HepG2 (cell line): ENCODE data around the gene CYP21A2.

ENCODE experiments used
- MXI1 ChIP-seq: IDR thresholded peaks from 3 replicates; pipeline ENCODE4 v1.6.1; 2012; ENCODE audit warnings: low read depth, low read length, inconsistent platforms, borderline replicate concordance
- WIZ ChIP-seq: sonication (generic); formaldehyde crosslinking; IDR thresholded peaks from 2 replicates; pipeline ENCODE4 v1.5.1; 2020; ENCODE audit warnings: mild to moderate bottlenecking, missing genetic modification reagents
- ZKSCAN1 ChIP-seq: fragments of 150-350 bp; IDR thresholded peaks from 2 replicates; pipeline ENCODE4 v1.6.1; 2014; ENCODE audit warnings: low read length
- ZNF382 ChIP-seq: sonication (generic); formaldehyde crosslinking; IDR thresholded peaks from 2 replicates; pipeline ENCODE4 v1.5.0; 2020; ENCODE audit warnings: missing genetic modification reagents, mild to moderate bottlenecking, borderline replicate concordance
- ZNF615 ChIP-seq: sonication (generic); formaldehyde crosslinking; IDR thresholded peaks from 2 replicates; pipeline ENCODE4 v1.5.0; 2020; ENCODE audit warnings: mild to moderate bottlenecking, missing genetic modification reagents, borderline replicate concordance
- ZSCAN30 ChIP-seq: sonication (generic); formaldehyde crosslinking; IDR thresholded peaks from 2 replicates; pipeline ENCODE4 v1.5.0; 2020; ENCODE audit warnings: mild to moderate bottlenecking, missing genetic modification reagents
- TF ChIP-seq, protein P1 (sequence below): sonication (generic); formaldehyde crosslinking; IDR thresholded peaks from 2 replicates; pipeline ENCODE4 v1.5.0; 2020; ENCODE audit warnings: missing genetic modification reagents, mild to moderate bottlenecking, borderline replicate concordance
- TF ChIP-seq, protein P2 (sequence below): sonication (generic); formaldehyde crosslinking; IDR thresholded peaks from 2 replicates; pipeline ENCODE4 v1.5.0; 2020; ENCODE audit warnings: mild to moderate bottlenecking, missing genetic modification reagents, moderate library complexity
- TF ChIP-seq, protein P3 (sequence below), 2 experiments: sonication (generic) in 1 of 2; formaldehyde crosslinking in 1 of 2; IDR thresholded peaks; 2 replicates each; pipeline versions ENCODE4 v1.5.1 to v1.6.1; 2011 to 2020; ENCODE audit warnings: borderline replicate concordance in 1 of 2, low read depth in 1 of 2, low read length in 1 of 2, mild to moderate bottlenecking in 1 of 2, missing genetic modification reagents in 1 of 2, moderate library complexity in 1 of 2
- TF ChIP-seq, protein P4 (sequence below): sonication (generic); formaldehyde crosslinking; IDR thresholded peaks from 2 replicates; pipeline ENCODE4 v1.4.0; 2020; ENCODE audit warnings: low read depth, missing genetic modification reagents
- TF ChIP-seq, protein P5 (sequence below): sonication (generic); formaldehyde crosslinking; IDR thresholded peaks from 2 replicates; pipeline ENCODE4 v1.8.1; 2023; ENCODE audit warnings: mild to moderate bottlenecking, inconsistent platforms, moderate library complexity, missing genetic modification reagents, borderline replicate concordance

DNA sequence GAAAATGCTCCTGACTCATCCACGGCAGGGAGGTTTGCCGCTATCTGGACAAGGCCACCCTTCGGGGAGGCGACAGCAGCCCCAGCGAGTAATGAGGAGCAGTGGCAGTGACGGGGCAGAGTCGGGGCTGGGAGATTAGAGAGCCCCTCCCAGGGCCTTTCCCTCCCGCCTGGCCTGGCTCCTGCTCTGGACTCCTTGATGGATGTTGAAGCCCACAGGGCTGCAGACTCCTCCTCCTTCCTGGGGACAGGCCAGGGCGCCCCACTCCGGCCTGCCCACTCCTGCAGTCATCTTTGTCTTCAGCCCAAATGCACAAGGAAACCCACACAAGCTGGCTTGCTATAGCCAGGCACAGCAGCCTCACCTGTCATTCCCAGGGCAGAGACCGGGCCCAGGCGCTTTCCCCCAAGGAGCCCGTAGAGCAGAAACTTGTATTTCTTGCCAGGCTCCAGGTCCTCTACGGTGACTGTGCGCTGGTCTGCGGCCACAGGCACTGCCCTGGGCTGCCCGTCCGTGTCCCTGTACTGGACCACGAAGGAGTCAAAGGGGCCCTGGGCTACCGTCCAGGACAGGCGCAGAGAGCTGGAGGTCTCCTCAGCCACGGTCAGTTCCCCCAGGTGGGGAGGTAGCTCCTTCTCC, 7.7 kb downstream of the CYP21A2 start:
- TF ChIP-seq, protein P1, sequence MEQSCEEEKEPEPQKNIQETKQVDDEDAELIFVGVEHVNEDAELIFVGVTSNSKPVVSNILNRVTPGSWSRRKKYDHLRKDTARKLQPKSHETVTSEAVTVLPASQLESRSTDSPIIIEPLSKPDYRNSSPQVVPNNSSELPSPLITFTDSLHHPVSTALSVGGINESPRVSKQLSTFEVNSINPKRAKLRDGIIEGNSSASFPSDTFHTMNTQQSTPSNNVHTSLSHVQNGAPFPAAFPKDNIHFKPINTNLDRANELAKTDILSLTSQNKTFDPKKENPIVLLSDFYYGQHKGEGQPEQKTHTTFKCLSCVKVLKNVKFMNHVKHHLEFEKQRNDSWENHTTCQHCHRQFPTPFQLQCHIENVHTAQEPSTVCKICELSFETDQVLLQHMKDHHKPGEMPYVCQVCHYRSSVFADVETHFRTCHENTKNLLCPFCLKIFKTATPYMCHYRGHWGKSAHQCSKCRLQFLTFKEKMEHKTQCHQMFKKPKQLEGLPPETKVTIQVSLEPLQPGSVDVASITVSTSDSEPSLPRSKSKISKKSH (CRISPR knock-in tag): no peak
- TF ChIP-seq, protein P2, sequence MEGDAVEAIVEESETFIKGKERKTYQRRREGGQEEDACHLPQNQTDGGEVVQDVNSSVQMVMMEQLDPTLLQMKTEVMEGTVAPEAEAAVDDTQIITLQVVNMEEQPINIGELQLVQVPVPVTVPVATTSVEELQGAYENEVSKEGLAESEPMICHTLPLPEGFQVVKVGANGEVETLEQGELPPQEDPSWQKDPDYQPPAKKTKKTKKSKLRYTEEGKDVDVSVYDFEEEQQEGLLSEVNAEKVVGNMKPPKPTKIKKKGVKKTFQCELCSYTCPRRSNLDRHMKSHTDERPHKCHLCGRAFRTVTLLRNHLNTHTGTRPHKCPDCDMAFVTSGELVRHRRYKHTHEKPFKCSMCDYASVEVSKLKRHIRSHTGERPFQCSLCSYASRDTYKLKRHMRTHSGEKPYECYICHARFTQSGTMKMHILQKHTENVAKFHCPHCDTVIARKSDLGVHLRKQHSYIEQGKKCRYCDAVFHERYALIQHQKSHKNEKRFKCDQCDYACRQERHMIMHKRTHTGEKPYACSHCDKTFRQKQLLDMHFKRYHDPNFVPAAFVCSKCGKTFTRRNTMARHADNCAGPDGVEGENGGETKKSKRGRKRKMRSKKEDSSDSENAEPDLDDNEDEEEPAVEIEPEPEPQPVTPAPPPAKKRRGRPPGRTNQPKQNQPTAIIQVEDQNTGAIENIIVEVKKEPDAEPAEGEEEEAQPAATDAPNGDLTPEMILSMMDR (CRISPR knock-in tag): no peak
- TF ChIP-seq ZNF382: no peak
- no peak for TF ChIP-seq WIZ (CRISPR knock-in tag)
- no peak for TF ChIP-seq ZKSCAN1
- TF ChIP-seq, protein P3, sequence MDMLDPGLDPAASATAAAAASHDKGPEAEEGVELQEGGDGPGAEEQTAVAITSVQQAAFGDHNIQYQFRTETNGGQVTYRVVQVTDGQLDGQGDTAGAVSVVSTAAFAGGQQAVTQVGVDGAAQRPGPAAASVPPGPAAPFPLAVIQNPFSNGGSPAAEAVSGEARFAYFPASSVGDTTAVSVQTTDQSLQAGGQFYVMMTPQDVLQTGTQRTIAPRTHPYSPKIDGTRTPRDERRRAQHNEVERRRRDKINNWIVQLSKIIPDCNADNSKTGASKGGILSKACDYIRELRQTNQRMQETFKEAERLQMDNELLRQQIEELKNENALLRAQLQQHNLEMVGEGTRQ (IDR thresholded peaks at IDR 0.05; ENCODE audit: low read depth, low read length): no peak
- TF ChIP-seq, protein P3 (CRISPR knock-in tag; IDR thresholded peaks at IDR 0.05; ENCODE audit: borderline replicate concordance): no peak
- no peak for TF ChIP-seq ZSCAN30 (CRISPR knock-in tag)
- no peak for TF ChIP-seq MXI1
- no peak for TF ChIP-seq ZNF615
- TF ChIP-seq, protein P4, sequence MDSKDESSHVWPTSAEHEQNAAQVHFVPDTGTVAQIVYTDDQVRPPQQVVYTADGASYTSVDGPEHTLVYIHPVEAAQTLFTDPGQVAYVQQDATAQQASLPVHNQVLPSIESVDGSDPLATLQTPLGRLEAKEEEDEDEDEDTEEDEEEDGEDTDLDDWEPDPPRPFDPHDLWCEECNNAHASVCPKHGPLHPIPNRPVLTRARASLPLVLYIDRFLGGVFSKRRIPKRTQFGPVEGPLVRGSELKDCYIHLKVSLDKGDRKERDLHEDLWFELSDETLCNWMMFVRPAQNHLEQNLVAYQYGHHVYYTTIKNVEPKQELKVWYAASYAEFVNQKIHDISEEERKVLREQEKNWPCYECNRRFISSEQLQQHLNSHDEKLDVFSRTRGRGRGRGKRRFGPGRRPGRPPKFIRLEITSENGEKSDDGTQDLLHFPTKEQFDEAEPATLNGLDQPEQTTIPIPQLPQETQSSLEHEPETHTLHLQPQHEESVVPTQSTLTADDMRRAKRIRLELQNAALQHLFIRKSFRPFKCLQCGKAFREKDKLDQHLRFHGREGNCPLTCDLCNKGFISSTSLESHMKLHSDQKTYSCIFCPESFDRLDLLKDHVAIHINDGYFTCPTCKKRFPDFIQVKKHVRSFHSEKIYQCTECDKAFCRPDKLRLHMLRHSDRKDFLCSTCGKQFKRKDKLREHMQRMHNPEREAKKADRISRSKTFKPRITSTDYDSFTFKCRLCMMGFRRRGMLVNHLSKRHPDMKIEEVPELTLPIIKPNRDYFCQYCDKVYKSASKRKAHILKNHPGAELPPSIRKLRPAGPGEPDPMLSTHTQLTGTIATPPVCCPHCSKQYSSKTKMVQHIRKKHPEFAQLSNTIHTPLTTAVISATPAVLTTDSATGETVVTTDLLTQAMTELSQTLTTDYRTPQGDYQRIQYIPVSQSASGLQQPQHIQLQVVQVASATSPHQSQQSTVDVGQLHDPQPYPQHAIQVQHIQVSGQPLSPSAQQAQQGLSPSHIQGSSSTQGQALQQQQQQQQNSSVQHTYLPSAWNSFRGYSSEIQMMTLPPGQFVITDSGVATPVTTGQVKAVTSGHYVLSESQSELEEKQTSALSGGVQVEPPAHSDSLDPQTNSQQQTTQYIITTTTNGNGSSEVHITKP (CRISPR knock-in tag): no peak
- TF ChIP-seq, protein P5, sequence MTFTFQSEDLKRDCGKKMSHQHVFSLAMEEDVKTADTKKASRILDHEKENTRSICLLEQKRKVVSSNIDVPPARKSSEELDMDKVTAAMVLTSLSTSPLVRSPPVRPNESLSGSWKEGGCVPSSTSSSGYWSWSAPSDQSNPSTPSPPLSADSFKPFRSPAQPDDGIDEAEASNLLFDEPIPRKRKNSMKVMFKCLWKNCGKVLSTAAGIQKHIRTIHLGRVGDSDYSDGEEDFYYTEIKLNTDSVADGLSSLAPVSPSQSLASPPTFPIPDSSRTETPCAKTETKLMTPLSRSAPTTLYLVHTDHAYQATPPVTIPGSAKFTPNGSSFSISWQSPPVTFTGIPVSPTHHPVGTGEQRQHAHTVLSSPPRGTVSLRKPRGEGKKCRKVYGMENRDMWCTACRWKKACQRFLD (CRISPR knock-in tag): no peak
